ENCODE results near the gene GRIK1.
"Not testable (repeated sequence)": the region's sequence is repeated elsewhere in the genome, so short reads cannot be mapped to it uniquely, and the experiment has no call there.

Gene GRIK1

GRCh38 chr21:29610779-29611360, 328.9 kb downstream of the GRIK1 start:
- H3K27ac Mint-ChIP-seq, result no peak overlapping the region
- no peaks in the 10 kb centered on the region for H3K9me3 Mint-ChIP-seq
- H3K4me3 Mint-ChIP-seq, result no peak overlapping the region
- no peaks in the 10 kb centered on the region for H3K4me1 Mint-ChIP-seq (ENCODE audit: low read depth)
- H3K36me3 Mint-ChIP-seq (ENCODE audit: low read depth), result no peaks in the 10 kb centered on the region
- intact Hi-C loops (cut with micrococcal nuclease), result no loop called here
- no peaks in the 10 kb centered on the region for H3K27me3 Mint-ChIP-seq

- intact Hi-C loops (cut with micrococcal nuclease), result no loop called here
- Mint-ChIP-seq H3K27ac (no peak overlapping the region), H3K4me1 (ENCODE audit: low read depth) (no peaks in the 10 kb centered on the region), H3K4me3 (no peak overlapping the region), H3K9me3 (no peaks in the 10 kb centered on the region), H3K36me3 (ENCODE audit: low read depth) (peaks cover 5% of the 10 kb centered on the region), H3K27me3 (no peaks in the 10 kb centered on the region)
These were observed 333.2 kb downstream of the GRIK1 start for GRCh38 chr21:29606613-29607012.

GRCh38 chr21:29605219-29605618, 334.6 kb downstream of the GRIK1 start:
- intact Hi-C loops (cut with micrococcal nuclease); H3K4me3 Mint-ChIP-seq; H3K27ac Mint-ChIP-seq; H3K9me3 Mint-ChIP-seq; H3K27me3 Mint-ChIP-seq; H3K36me3 Mint-ChIP-seq (ENCODE audit: low read depth); H3K4me1 Mint-ChIP-seq (ENCODE audit: low read depth): not testable (repeated sequence)

- H3K36me3 Mint-ChIP-seq (ENCODE audit: low read depth), result peaks cover 5% of the 10 kb centered on the region
- no peaks in the 10 kb centered on the region for H3K9me3 Mint-ChIP-seq
- no peak overlapping the region for H3K4me3 Mint-ChIP-seq
- no peaks in the 10 kb centered on the region for H3K27me3 Mint-ChIP-seq
- H3K27ac Mint-ChIP-seq, result no peak overlapping the region
- intact Hi-C loops (cut with micrococcal nuclease), result no loop called here
- no peaks in the 10 kb centered on the region for H3K4me1 Mint-ChIP-seq (ENCODE audit: low read depth)
These were observed 335.7 kb downstream of the GRIK1 start for GRCh38 chr21:29604076-29604475.

GRCh38 chr21:29601047-29601446, 338.7 kb downstream of the GRIK1 start:
- H3K4me1 Mint-ChIP-seq (ENCODE audit: low read depth), result no peaks in the 10 kb centered on the region
- no peaks in the 10 kb centered on the region for H3K9me3 Mint-ChIP-seq
- no peaks in the 10 kb centered on the region for H3K27me3 Mint-ChIP-seq
- no peak overlapping the region for H3K4me3 Mint-ChIP-seq
- H3K27ac Mint-ChIP-seq, result no peak overlapping the region
- intact Hi-C loops (cut with micrococcal nuclease), result no loop called here
- peaks cover 5% of the 10 kb centered on the region for H3K36me3 Mint-ChIP-seq (ENCODE audit: low read depth)

GRCh38 chr21:29586696-29587095, 353.1 kb downstream of the GRIK1 start:
- H3K27ac Mint-ChIP-seq, result no peak overlapping the region
- no peak overlapping the region for H3K4me3 Mint-ChIP-seq
- no peaks in the 10 kb centered on the region for H3K4me1 Mint-ChIP-seq (ENCODE audit: low read depth)
- H3K27me3 Mint-ChIP-seq, result no peaks in the 10 kb centered on the region
- intact Hi-C loops (cut with micrococcal nuclease), result no loop called here
- no peaks in the 10 kb centered on the region for H3K9me3 Mint-ChIP-seq
- no peaks in the 10 kb centered on the region for H3K36me3 Mint-ChIP-seq (ENCODE audit: low read depth)

GRCh38 chr21:29585462-29585861, 354.3 kb downstream of the GRIK1 start:
- Mint-ChIP-seq H3K4me1 (ENCODE audit: low read depth) (no peaks in the 10 kb centered on the region), H3K9me3 (no peaks in the 10 kb centered on the region), H3K36me3 (ENCODE audit: low read depth) (no peaks in the 10 kb centered on the region), H3K27ac (no peak overlapping the region), H3K27me3 (no peaks in the 10 kb centered on the region), H3K4me3 (no peak overlapping the region)
- intact Hi-C loops (cut with micrococcal nuclease), result no loop called here

- intact Hi-C loops (cut with micrococcal nuclease), result no loop called here
- no peaks in the 10 kb centered on the region for H3K27me3 Mint-ChIP-seq
- no peaks in the 10 kb centered on the region for H3K36me3 Mint-ChIP-seq (ENCODE audit: low read depth)
- no peak overlapping the region for H3K27ac Mint-ChIP-seq
- no peaks in the 10 kb centered on the region for H3K4me1 Mint-ChIP-seq (ENCODE audit: low read depth)
- H3K4me3 Mint-ChIP-seq, result no peak overlapping the region
- H3K9me3 Mint-ChIP-seq, result no peaks in the 10 kb centered on the region
These were observed 356.3 kb downstream of the GRIK1 start for GRCh38 chr21:29583424-29583924.

- Mint-ChIP-seq H3K27ac (no peak overlapping the region), H3K36me3 (ENCODE audit: low read depth) (no peaks in the 10 kb centered on the region), H3K9me3 (no peaks in the 10 kb centered on the region), H3K4me3 (no peak overlapping the region), H3K4me1 (ENCODE audit: low read depth) (no peaks in the 10 kb centered on the region), H3K27me3 (no peaks in the 10 kb centered on the region)
- intact Hi-C loops (cut with micrococcal nuclease), result no loop called here
These were observed 356.9 kb downstream of the GRIK1 start for GRCh38 chr21:29582855-29583254.

- H3K4me1 Mint-ChIP-seq (ENCODE audit: low read depth), result no peaks in the 10 kb centered on the region
- H3K27me3 Mint-ChIP-seq, result no peaks in the 10 kb centered on the region
- peaks cover 4% of the 10 kb centered on the region for H3K36me3 Mint-ChIP-seq (ENCODE audit: low read depth)
- intact Hi-C loops (cut with micrococcal nuclease), result no loop called here
- no peak overlapping the region for H3K4me3 Mint-ChIP-seq
- H3K27ac Mint-ChIP-seq, result no peak overlapping the region
- H3K9me3 Mint-ChIP-seq, result no peaks in the 10 kb centered on the region
These were observed 358.4 kb downstream of the GRIK1 start for GRCh38 chr21:29581393-29581792.

GRCh38 chr21:29580732-29581285, 359.0 kb downstream of the GRIK1 start:
- Mint-ChIP-seq H3K4me3 (no peak overlapping the region), H3K27ac (no peak overlapping the region), H3K4me1 (ENCODE audit: low read depth) (no peaks in the 10 kb centered on the region), H3K9me3 (no peaks in the 10 kb centered on the region), H3K27me3 (no peaks in the 10 kb centered on the region), H3K36me3 (ENCODE audit: low read depth) (peaks cover 4% of the 10 kb centered on the region)
- intact Hi-C loops (cut with micrococcal nuclease), result no loop called here

- no peak overlapping the region for H3K27ac Mint-ChIP-seq
- intact Hi-C loops (cut with micrococcal nuclease), result no loop called here
- no peaks in the 10 kb centered on the region for H3K4me1 Mint-ChIP-seq (ENCODE audit: low read depth)
- no peaks in the 10 kb centered on the region for H3K27me3 Mint-ChIP-seq
- no peak overlapping the region for H3K4me3 Mint-ChIP-seq
- H3K9me3 Mint-ChIP-seq, result no peaks in the 10 kb centered on the region
- H3K36me3 Mint-ChIP-seq (ENCODE audit: low read depth), result peaks cover 4% of the 10 kb centered on the region
These were observed 361.5 kb downstream of the GRIK1 start for GRCh38 chr21:29578306-29578705.

- intact Hi-C loops (cut with micrococcal nuclease), result loop anchor here (5.0 kb wide), 1 partner anchor 65 kb away; no protein-coding TSS in a partner anchor
- Mint-ChIP-seq H3K36me3 (ENCODE audit: low read depth) (peaks cover 3% of the 10 kb centered on the region), H3K4me1 (ENCODE audit: low read depth) (peaks cover 5% of the 10 kb centered on the region), H3K27me3 (no peaks in the 10 kb centered on the region), H3K27ac (no peak overlapping the region), H3K4me3 (no peak overlapping the region), H3K9me3 (no peaks in the 10 kb centered on the region)
These were observed 367.8 kb downstream of the GRIK1 start for GRCh38 chr21:29571949-29572348.

- no peaks in the 10 kb centered on the region for H3K9me3 Mint-ChIP-seq
- H3K36me3 Mint-ChIP-seq (ENCODE audit: low read depth), result no peaks in the 10 kb centered on the region
- intact Hi-C loops (cut with micrococcal nuclease), result no loop called here
- H3K27me3 Mint-ChIP-seq, result no peaks in the 10 kb centered on the region
- H3K27ac Mint-ChIP-seq, result no peak overlapping the region
- H3K4me1 Mint-ChIP-seq (ENCODE audit: low read depth), result peaks cover 5% of the 10 kb centered on the region
- H3K4me3 Mint-ChIP-seq, result no peak overlapping the region
These were observed 371.6 kb downstream of the GRIK1 start for GRCh38 chr21:29568020-29568697.

Measured in dendritic cell treated with granulocyte-macrophage colony-stimulating factor and Interleukin-4, amounts not matched to agents 40 ng/mL and 50 ng/mL, for 4 days (primary cell).